Measurements from ENCODE around the gene EGFL7. TPM values are rescaled to one million over a fixed set of nuclear protein-coding genes. Genes with fewer than 3 reads are reported as not detected.

The EGFL7 gene
- total RNA-seq, 1 experiment from 2014 or later = 54.6 TPM

DNA sequence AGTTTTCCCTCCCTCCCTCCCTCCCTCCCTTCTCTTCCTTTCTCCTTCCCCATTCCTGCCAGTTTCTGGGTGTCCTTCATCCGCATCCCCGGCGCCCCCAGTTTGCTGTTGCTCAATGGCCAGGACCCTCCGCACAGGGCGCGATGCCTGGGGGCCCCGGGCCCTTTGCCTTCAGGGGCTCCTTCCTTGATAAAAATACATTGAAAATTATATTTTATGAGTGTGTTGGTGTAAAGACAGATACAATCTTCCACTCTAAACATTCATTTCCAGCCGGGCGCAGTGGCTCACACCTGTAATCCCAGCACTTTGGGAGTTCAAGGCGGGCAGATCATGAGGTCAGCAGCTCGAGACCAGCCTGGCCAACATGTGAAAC is 32.1 kb downstream of the EGFL7 start:
- Mint-ChIP-seq H3K27ac (no peak overlapping the region), H3K4me3 (no peak overlapping the region), H3K4me1 (peaks cover 10% of the 10 kb centered on the region), H3K9me3 (no peaks in the 10 kb centered on the region), H3K27me3 (ENCODE audit: low read depth) (no peaks in the 10 kb centered on the region), H3K36me3 (no peaks in the 10 kb centered on the region)
- TF ChIP-seq ZNF512 (CRISPR knock-in tag; IDR thresholded peaks at IDR 0.05; ENCODE audit: borderline replicate concordance) (no peak), GTF2I (CRISPR knock-in tag; conservative IDR thresholded peaks at IDR 0.05) (no peak), ATF1 (CRISPR knock-in tag; IDR thresholded peaks at IDR 0.05) (no peak), EMX1 (CRISPR knock-in tag; IDR thresholded peaks at IDR 0.05) (no peak), JAZF1 (CRISPR knock-in tag; IDR thresholded peaks at IDR 0.05) (no peak), IRF1 (CRISPR knock-in tag; IDR thresholded peaks at IDR 0.05) (no peak), RORB (CRISPR knock-in tag; IDR thresholded peaks at IDR 0.05) (no peak), TCF7 (CRISPR knock-in tag; IDR thresholded peaks at IDR 0.05; ENCODE audit: low read depth) (no peak), ZNF416 (CRISPR knock-in tag; IDR thresholded peaks at IDR 0.05) (no peak)
- TF ChIP-seq, protein P1, sequence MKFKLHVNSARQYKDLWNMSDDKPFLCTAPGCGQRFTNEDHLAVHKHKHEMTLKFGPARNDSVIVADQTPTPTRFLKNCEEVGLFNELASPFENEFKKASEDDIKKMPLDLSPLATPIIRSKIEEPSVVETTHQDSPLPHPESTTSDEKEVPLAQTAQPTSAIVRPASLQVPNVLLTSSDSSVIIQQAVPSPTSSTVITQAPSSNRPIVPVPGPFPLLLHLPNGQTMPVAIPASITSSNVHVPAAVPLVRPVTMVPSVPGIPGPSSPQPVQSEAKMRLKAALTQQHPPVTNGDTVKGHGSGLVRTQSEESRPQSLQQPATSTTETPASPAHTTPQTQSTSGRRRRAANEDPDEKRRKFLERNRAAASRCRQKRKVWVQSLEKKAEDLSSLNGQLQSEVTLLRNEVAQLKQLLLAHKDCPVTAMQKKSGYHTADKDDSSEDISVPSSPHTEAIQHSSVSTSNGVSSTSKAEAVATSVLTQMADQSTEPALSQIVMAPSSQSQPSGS (CRISPR knock-in tag; IDR thresholded peaks at IDR 0.05; ENCODE audit: borderline replicate concordance, low read depth) = no peak
- DNase-seq (ENCODE audit: low spot score) = no peak
- ChIA-PET CTCF (interaction anchor here (0.5 to 2.0 kb wide), 11 partner anchors 9 to 355 kb away, joined by 3 to 17 read pairs (median 4); no protein-coding TSS in a partner anchor), POLR2A (no interaction called here)
- ATAC-seq = no peak

GRCh38 chr9:136695435-136695895 is 32.7 kb downstream of the EGFL7 start:
- POLR2A ChIA-PET = no interaction called here

GRCh38 chr9:136695955-136696354 is 33.2 kb downstream of the EGFL7 start:
- DNase-seq (ENCODE audit: low spot score) (no peak), ATAC-seq (no peak)
- Mint-ChIP-seq H3K9me3 (no peaks in the 10 kb centered on the region), H3K27me3 (ENCODE audit: low read depth) (peaks cover 9% of the 10 kb centered on the region), H3K4me1 (peaks cover 10% of the 10 kb centered on the region), H3K27ac (no peak overlapping the region), H3K4me3 (no peak overlapping the region), H3K36me3 (no peaks in the 10 kb centered on the region)
- ChIA-PET CTCF (interaction anchor here (1.1 to 2.3 kb wide), 5 partner anchors 10 to 32 kb away, joined by 4 to 9 read pairs (median 6); no protein-coding TSS in a partner anchor), POLR2A (no interaction called here)
- TF ChIP-seq CDX4 (CRISPR knock-in tag; IDR thresholded peaks at IDR 0.05; ENCODE audit: borderline replicate concordance) (no peak), ESRRA (CRISPR knock-in tag; IDR thresholded peaks at IDR 0.05; ENCODE audit: borderline replicate concordance) (no peak), ZNF263 (CRISPR knock-in tag; IDR thresholded peaks at IDR 0.05; ENCODE audit: low read depth) (no peak), ZMAT4 (CRISPR knock-in tag; IDR thresholded peaks at IDR 0.05) (no peak), PRRX2 (CRISPR knock-in tag; IDR thresholded peaks at IDR 0.05) (no peak), ZNF121 (CRISPR knock-in tag; IDR thresholded peaks at IDR 0.05) (no peak), FOXP1 (CRISPR knock-in tag; IDR thresholded peaks at IDR 0.05; ENCODE audit: borderline replicate concordance) (no peak), SP1 (CRISPR knock-in tag; conservative IDR thresholded peaks at IDR 0.05) (no peak), ETV6 (CRISPR knock-in tag; IDR thresholded peaks at IDR 0.05) (no peak), JUN (CRISPR knock-in tag; IDR thresholded peaks at IDR 0.05) (no peak), CBFB (CRISPR knock-in tag; IDR thresholded peaks at IDR 0.05; ENCODE audit: low read depth) (no peak)
- TF ChIP-seq, protein P2, sequence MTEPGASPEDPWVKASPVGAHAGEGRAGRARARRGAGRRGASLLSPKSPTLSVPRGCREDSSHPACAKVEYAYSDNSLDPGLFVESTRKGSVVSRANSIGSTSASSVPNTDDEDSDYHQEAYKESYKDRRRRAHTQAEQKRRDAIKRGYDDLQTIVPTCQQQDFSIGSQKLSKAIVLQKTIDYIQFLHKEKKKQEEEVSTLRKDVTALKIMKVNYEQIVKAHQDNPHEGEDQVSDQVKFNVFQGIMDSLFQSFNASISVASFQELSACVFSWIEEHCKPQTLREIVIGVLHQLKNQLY (CRISPR knock-in tag; IDR thresholded peaks at IDR 0.05) = no peak

More at GRCh38 chr9:136695435-136695895, 32.7 kb downstream of the EGFL7 start:
- no peaks in the 10 kb centered on the region for H3K36me3 Mint-ChIP-seq
- ATAC-seq (no peak), DNase-seq (ENCODE audit: low spot score) (no peak)
- H3K4me1 Mint-ChIP-seq = peaks cover 10% of the 10 kb centered on the region
- no peaks in the 10 kb centered on the region for H3K9me3 Mint-ChIP-seq
- H3K4me3 Mint-ChIP-seq = no peak overlapping the region
- CTCF ChIA-PET = interaction anchor here (0.6 to 1.8 kb wide), 5 partner anchors 9 to 104 kb away, joined by 3 to 9 read pairs (median 4); no protein-coding TSS in a partner anchor
- peaks cover 4% of the 10 kb centered on the region for H3K27me3 Mint-ChIP-seq (ENCODE audit: low read depth)
- TF ChIP-seq, protein P3, sequence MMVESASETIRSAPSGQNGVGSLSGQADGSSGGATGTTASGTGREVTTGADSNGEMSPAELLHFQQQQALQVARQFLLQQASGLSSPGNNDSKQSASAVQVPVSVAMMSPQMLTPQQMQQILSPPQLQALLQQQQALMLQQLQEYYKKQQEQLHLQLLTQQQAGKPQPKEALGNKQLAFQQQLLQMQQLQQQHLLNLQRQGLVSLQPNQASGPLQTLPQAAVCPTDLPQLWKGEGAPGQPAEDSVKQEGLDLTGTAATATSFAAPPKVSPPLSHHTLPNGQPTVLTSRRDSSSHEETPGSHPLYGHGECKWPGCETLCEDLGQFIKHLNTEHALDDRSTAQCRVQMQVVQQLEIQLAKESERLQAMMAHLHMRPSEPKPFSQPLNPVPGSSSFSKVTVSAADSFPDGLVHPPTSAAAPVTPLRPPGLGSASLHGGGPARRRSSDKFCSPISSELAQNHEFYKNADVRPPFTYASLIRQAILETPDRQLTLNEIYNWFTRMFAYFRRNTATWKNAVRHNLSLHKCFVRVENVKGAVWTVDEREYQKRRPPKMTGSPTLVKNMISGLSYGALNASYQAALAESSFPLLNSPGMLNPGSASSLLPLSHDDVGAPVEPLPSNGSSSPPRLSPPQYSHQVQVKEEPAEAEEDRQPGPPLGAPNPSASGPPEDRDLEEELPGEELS (CRISPR knock-in tag; IDR thresholded peaks at IDR 0.05) = no peak
- TF ChIP-seq TEAD4 (CRISPR knock-in tag; IDR thresholded peaks at IDR 0.05) = no peak
- no peak for TF ChIP-seq ELF4 (CRISPR knock-in tag; IDR thresholded peaks at IDR 0.05; ENCODE audit: low read depth)
- no peak overlapping the region for H3K27ac Mint-ChIP-seq
